Gastroesophageal sphincter (tissue), 4 donors: Measurements from ENCODE around the gene IVL. TPM values are rescaled to one million over a fixed set of nuclear protein-coding genes. Genes with fewer than 3 reads are reported as not detected.

ENCODE experiments used
- ATAC-seq: fragments of 150-250 bp; one replicate; pipeline ENCODE4 v1.9.1; 2016; ENCODE audit warnings: mild to moderate bottlenecking, moderate library complexity
- H3K27ac ChIP-seq, 4 donors: fragments of 200-600 bp; sonication (generic) in 3 of 4; 1 replicate in 3 of 4; 2 replicates in 1 of 4; pipeline ENCODE4 v1.5.1; 2016 to 2019
- H3K27me3 ChIP-seq: fragments of 200-600 bp; sonication (generic); one replicate; pipeline ENCODE4 v1.5.1; 2019
- H3K36me3 ChIP-seq, 2 donors: fragments of 200-600 bp; sonication (generic); one replicate each; pipeline ENCODE4 v1.5.1; 2019; ENCODE audit warnings: control low read depth in 1 of 2
- H3K4me1 ChIP-seq, 3 donors: fragments of 200-600 bp; sonication (generic); 1 replicate in 2 of 3; 2 replicates in 1 of 3; pipeline ENCODE4 v1.5.1; 2016 to 2019; ENCODE audit warnings: control low read depth in 2 of 3
- H3K4me3 ChIP-seq, 2 donors: fragments of 200-600 bp; sonication (generic); one replicate each; pipeline ENCODE4 v1.5.1; 2019; ENCODE audit warnings: mild to moderate bottlenecking in 1 of 2, moderate library complexity in 1 of 2
- H3K9me3 ChIP-seq, 3 donors: fragments of 200-600 bp; sonication (generic); one replicate each; pipeline ENCODE4 v1.5.1; 2017 to 2019; ENCODE audit warnings: control low read depth in 2 of 3
- EP300 ChIP-seq: sonication (generic); formaldehyde crosslinking; IDR thresholded peaks from one replicate; pipeline ENCODE4 v1.6.1; 2017; ENCODE audit warnings: antibody characterized with exemption, mild to moderate bottlenecking
- POLR2A ChIP-seq, 2 donors: fragments of 450-650 bp; IDR thresholded peaks; one replicate each; pipeline ENCODE4 v1.6.1; 2017; ENCODE audit warnings: antibody characterized with exemption in 2 of 2, mild to moderate bottlenecking in 2 of 2, moderate library complexity in 1 of 2
- POLR2AphosphoS5 ChIP-seq: sonication (generic); formaldehyde crosslinking; IDR thresholded peaks from one replicate; pipeline ENCODE4 v1.6.1; 2017; ENCODE audit warnings: antibody characterized with exemption
- WGBS, 2 donors: methylation state at CpG; one replicate each; pipeline ENCODE4 v1.1.5; 2018; ENCODE audit warnings: low coverage in 1 of 2; 5-methylcytosine and 5-hydroxymethylcytosine counted together
- total RNA-seq, 4 donors: library from RNA; depleted of rRNA; stranded (reverse); fragments of >200 nt; gene quantifications; one replicate each; pipeline ENCODE4 v1.1.0, GENCODE V29; 2016
- TF ChIP-seq, protein P1 (sequence below), 4 experiments: fragments of 200-600 bp in 2 of 4; fragments of 450-650 bp in 2 of 4; sonication (generic) in 1 of 4; IDR thresholded peaks; one replicate each; pipeline ENCODE4 v1.5.1; 2017 to 2019; ENCODE audit warnings: antibody characterized with exemption in 4 of 4, mild to moderate bottlenecking in 2 of 4, moderate library complexity in 2 of 4

Gene IVL
- total RNA-seq, 4 donors from 2014 or later: 0.31 to 13.7 (median 1.1) TPM; not detected in 1

DNA sequence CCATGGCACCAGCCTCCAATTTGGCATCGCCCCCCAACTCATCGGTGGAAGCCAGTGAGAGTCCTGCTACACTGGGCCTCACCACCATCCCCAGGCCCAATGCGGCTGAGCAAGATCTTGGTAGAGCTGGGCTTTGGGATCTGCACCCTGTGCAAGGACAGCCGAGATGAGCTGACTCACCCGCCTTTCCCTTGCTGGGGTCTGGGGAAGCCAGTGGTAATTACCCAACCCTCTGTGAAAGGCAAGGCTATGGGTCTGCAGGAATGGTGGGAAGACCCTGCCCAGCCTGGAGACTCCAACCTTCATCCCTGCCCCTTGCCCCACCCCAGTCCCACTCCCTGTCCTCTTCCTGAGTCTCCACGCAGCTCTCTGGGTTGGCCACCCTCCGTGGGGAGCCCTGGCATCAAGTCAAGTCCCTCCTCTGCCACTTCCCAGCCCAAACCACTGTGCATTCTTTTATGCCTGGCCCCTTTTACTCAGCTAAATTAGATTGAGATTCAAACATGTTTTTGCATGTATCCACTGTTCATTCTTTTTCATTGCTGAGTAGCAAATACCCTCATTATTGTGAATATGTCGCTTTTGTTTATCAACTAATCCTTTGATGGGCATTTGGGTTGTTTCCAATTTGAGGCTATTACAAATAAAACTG, 21.5 kb upstream of the IVL start:
- Histone ChIP-seq H3K9me3 (no peaks in the 10 kb centered on the region), H3K27me3 (no peaks in the 10 kb centered on the region), H3K36me3 (no peaks in the 10 kb centered on the region), H3K4me1 (peaks cover 2 to 41% (median 11%) of the 10 kb centered on the region in 3 donors), H3K4me3 (no peak overlapping the region), H3K27ac (peak overlapping the region in 3 of 4 donors; percentile 31 to 69 (median 44))
- TF ChIP-seq POLR2AphosphoS5 (no peak), EP300 (no peak), POLR2A (IDR thresholded peaks at IDR 0.05) (no peak)
- TF ChIP-seq, protein P1, sequence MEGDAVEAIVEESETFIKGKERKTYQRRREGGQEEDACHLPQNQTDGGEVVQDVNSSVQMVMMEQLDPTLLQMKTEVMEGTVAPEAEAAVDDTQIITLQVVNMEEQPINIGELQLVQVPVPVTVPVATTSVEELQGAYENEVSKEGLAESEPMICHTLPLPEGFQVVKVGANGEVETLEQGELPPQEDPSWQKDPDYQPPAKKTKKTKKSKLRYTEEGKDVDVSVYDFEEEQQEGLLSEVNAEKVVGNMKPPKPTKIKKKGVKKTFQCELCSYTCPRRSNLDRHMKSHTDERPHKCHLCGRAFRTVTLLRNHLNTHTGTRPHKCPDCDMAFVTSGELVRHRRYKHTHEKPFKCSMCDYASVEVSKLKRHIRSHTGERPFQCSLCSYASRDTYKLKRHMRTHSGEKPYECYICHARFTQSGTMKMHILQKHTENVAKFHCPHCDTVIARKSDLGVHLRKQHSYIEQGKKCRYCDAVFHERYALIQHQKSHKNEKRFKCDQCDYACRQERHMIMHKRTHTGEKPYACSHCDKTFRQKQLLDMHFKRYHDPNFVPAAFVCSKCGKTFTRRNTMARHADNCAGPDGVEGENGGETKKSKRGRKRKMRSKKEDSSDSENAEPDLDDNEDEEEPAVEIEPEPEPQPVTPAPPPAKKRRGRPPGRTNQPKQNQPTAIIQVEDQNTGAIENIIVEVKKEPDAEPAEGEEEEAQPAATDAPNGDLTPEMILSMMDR (IDR thresholded peaks at IDR 0.05): no peak
- 29 to 40% methylated on average over 3 to 5 of the region's 8 CpGs for WGBS, 2 donors
- no peak for ATAC-seq

DNA sequence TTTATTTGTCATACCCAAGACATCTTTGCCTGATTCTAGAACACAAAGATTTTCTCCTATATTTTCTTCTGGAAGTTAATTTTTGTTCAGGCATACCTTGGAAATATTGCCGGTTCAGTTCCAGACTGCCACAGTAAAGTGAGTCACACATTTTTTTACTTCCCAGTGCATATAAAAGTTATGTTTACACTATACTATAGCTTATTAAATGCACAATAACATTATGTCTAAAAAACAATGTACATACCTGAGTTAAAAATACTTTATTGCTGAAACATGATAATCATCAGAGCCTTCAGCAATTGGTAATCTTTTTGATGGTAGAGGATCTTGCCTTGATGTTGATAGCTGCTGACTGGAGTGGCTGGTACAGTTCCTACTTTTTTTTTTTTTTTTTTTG, 20.2 kb upstream of the IVL start:
- H3K27me3 ChIP-seq: no peaks in the 10 kb centered on the region
- TF ChIP-seq EP300 (no peak), POLR2AphosphoS5 (no peak)
- TF ChIP-seq, protein P1 (IDR thresholded peaks at IDR 0.05): no peak
- H3K4me3 ChIP-seq: no peak overlapping the region
- no peak overlapping the region for H3K27ac ChIP-seq
- H3K4me1 ChIP-seq: peaks cover 2 to 41% (median 11%) of the 10 kb centered on the region in 3 donors
- H3K36me3 ChIP-seq: no peaks in the 10 kb centered on the region
- ATAC-seq: no peak
- H3K9me3 ChIP-seq: no peaks in the 10 kb centered on the region
- 86 to 88% methylated on average over 1 of the region's 1 CpG for WGBS, 2 donors

DNA sequence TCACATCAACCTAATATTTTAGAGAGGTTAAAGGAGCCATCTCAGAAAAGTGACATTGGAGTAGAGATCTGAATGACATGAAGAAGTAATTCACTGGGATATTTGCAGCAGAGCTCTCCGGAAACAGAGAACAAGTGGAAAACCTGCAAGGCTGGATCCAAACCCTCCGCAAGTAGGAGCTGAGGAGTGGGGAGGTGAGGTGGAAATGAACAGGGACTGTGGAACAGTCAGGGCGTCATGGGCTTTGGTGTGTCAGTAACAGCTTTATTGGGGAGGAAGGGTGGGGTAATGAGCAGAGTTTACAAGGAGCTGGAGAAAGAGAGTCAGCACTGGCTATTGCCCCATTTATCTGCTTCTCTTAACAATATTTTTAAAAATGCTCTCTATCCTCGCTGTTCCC, 9.3 kb upstream of the IVL start:
- TF ChIP-seq POLR2A (IDR thresholded peaks at IDR 0.05) (no peak), EP300 (no peak), POLR2AphosphoS5 (no peak)
- TF ChIP-seq, protein P1 (IDR thresholded peaks at IDR 0.05): no peak
- Histone ChIP-seq H3K4me1 (no peaks in the 10 kb centered on the region), H3K9me3 (no peaks in the 10 kb centered on the region), H3K27ac (no peak overlapping the region), H3K27me3 (no peaks in the 10 kb centered on the region), H3K4me3 (no peak overlapping the region), H3K36me3 (no peaks in the 10 kb centered on the region)
- WGBS, 2 donors: 53 to 90% methylated on average over 3 to 4 of the region's 4 CpGs
- no peak for ATAC-seq

DNA sequence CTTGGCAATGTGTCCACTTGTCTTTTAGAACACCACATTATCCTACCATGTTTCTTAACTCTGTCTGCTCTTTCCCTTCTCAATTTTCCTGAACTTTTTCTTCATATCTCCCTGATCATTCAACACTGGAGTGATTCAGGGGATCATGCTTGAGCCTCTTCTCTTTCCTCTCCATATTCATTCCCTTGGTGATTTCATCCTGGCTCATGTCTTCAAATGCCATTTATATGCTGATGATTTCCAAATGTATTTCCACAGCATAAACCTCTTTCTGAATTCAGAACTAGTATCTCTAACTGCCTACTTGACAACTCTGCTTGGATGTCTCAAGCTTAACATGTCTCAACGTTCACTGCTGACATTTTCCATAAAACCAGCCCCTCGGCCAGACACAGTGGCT, 8.5 kb upstream of the IVL start:
- TF ChIP-seq, protein P1 (IDR thresholded peaks at IDR 0.05): no peak
- TF ChIP-seq POLR2A (IDR thresholded peaks at IDR 0.05) (no peak), EP300 (no peak), POLR2AphosphoS5 (no peak)
- no peak for ATAC-seq
- no peaks in the 10 kb centered on the region for H3K36me3 ChIP-seq

DNA sequence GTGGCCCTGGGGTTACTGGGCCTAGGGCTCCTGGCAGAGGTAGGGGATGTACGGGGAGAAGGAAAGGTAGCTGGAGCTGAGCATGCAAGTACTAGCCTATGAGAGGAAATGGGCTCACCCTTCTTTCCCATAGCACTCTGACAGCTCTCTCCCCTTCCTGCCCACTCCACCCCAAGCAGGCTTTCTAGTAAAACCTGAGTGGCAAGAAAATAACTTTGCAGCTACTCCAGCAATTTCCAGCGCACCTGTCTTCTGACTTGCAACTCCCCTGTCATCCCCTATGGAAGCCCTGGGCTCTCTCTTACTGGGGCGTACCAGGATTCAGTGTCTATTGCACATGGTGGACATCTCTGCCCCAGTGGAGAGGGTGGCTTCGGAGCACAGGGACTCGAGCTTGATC, 6.7 kb upstream of the IVL start:
- H3K36me3 ChIP-seq: no peaks in the 10 kb centered on the region

More for the DNA sequence above, 8.5 kb upstream of the IVL start:
- H3K27me3 ChIP-seq: no peaks in the 10 kb centered on the region
- no peak overlapping the region for H3K4me3 ChIP-seq
- H3K4me1 ChIP-seq: no peaks in the 10 kb centered on the region
- 30 to 40% methylated on average over 1 of the region's 2 CpGs for WGBS, 2 donors
- no peaks in the 10 kb centered on the region for H3K9me3 ChIP-seq
- no peak overlapping the region for H3K27ac ChIP-seq

More for the DNA sequence above, 6.7 kb upstream of the IVL start:
- Histone ChIP-seq H3K9me3 (no peaks in the 10 kb centered on the region), H3K4me1 (no peaks in the 10 kb centered on the region), H3K27me3 (no peaks in the 10 kb centered on the region), H3K4me3 (no peak overlapping the region), H3K27ac (no peak overlapping the region)
- 100% methylated on average over 1 to 2 of the region's 5 CpGs for WGBS, 2 donors
- TF ChIP-seq EP300 (no peak), POLR2A (IDR thresholded peaks at IDR 0.05) (no peak), POLR2AphosphoS5 (no peak)
- TF ChIP-seq, protein P1 (IDR thresholded peaks at IDR 0.05): no peak
- ATAC-seq: no peak
